HS-27A (cell line): Measurements from ENCODE around the gene MAN1C1.
"Not testable (repeated sequence)": the region's sequence is repeated elsewhere in the genome, so short reads cannot be mapped to it uniquely, and the experiment has no call there.

Experiments used
- DNase-seq: peaks from one replicate; pipeline ENCODE4 v3.0.0-alpha.2; 2012; ENCODE audit warnings: low read depth, missing footprints

The MAN1C1 gene

GRCh38 chr1:25583519-25584370 lies 32.8 kb upstream of the MAN1C1 start:
- DNase-seq, result no peak

GRCh38 chr1:25586181-25586588 lies 30.4 kb upstream of the MAN1C1 start:
- DNase-seq, result no peak

DNA sequence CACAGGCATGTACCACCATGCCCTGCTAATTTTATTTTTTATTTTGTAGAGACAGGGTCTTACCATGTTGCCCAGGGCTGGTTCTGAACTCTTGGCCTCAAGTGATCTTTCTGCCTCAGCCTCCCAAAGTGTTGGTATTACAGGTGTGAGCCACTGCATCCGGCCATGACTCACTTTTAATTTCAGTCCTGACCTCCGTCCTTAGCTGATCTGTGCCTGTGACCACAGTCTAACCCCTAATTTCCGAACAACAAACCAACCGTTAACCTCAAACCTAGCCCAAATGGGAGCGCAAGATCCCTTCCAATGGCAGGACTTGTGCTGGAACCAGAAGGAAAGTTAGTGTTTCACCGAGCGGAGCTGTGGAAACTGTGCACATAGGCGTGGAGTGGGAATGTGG lies 29.3 kb upstream of the MAN1C1 start:
- DNase-seq, result no peak

DNA sequence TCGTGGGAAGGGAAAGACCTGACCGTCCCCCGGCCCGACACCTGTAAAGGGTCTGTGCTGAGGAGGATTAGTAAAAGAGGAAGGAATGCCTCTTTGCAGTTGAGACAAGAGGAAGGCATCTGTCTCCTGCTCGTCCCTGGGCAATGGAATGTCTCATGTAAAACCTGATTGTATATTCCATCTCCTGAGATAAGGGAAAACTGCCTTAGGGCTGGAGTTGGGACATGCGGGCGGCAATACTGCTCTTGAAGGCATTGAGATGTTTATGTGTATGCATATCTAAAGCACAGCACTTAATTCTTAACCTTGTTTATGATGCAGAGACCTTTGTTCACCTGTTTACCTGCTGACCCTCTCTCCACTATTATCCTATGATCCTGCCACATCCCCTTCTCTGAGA lies 28.4 kb upstream of the MAN1C1 start:
- DNase-seq, result not testable (repeated sequence)

DNA sequence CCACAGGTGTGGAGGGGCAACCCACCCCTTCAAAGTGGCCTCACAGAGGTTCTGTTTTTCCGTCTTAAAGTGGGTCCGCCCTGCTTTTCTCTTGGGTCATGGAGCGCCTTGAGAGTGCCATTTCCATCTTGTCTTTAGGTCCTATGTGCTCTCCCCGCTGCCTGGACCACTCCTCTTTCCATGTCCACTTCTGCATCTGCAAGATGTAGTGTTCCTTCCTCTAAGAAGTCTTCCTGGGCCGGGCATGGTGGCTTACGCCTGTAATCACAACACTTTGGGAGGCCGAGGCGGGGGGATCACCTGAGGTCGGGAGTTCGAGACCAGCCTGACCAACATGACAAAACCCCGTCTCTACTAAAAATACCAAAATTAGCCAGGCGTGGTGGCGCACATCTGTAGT lies 27.8 kb upstream of the MAN1C1 start:
- not testable (repeated sequence) for DNase-seq

GRCh38 chr1:25590096-25590824 lies 26.3 kb upstream of the MAN1C1 start:
- DNase-seq, result no peak

DNA sequence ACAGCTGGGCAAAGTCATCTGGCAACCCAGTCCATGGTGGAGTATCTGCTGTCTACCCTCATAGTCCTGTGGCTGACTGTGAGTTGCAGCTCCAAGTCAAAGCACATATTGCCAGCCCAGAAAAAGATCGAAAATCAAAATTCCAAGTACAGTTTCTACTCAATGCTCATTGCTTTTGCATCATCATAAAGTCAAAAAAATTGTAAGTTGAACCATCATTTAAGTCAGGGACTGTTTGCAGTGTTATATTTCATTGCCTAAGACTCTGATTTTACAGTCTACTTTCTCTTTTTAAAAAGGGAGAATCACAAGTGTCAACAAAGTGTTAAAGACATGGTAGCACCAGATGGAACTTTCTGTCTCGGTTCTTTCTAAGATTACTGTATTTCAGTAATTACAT lies 22.7 kb upstream of the MAN1C1 start:
- no peak for DNase-seq

GRCh38 chr1:25594971-25595370 lies 21.6 kb upstream of the MAN1C1 start:
- DNase-seq, result no peak

GRCh38 chr1:25596641-25597040 lies 19.9 kb upstream of the MAN1C1 start:
- not testable (repeated sequence) for DNase-seq

DNA sequence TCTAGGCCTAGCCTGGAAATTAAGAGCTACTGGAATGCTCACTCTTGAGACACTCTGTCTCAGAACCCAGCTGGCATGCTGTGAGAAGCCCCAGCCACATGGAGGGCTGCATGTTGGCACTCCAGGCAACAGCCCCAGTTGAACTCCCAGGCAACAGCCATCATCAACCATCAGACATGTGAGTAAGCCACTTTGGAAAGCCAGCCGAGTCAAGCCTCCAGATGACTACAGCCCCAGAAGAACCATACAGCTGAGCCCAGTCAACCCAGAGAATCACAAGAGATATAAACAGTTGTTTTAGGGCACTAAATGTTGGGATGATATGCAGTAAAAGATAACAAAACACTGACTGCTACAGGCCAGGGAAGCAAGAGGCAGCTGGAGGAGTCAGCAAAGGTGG lies 17.7 kb upstream of the MAN1C1 start:
- DNase-seq, result no peak

GRCh38 chr1:25599969-25600610 lies 16.5 kb upstream of the MAN1C1 start:
- DNase-seq, result no peak

GRCh38 chr1:25600971-25601699 lies 15.5 kb upstream of the MAN1C1 start:
- not testable (repeated sequence) for DNase-seq

DNA sequence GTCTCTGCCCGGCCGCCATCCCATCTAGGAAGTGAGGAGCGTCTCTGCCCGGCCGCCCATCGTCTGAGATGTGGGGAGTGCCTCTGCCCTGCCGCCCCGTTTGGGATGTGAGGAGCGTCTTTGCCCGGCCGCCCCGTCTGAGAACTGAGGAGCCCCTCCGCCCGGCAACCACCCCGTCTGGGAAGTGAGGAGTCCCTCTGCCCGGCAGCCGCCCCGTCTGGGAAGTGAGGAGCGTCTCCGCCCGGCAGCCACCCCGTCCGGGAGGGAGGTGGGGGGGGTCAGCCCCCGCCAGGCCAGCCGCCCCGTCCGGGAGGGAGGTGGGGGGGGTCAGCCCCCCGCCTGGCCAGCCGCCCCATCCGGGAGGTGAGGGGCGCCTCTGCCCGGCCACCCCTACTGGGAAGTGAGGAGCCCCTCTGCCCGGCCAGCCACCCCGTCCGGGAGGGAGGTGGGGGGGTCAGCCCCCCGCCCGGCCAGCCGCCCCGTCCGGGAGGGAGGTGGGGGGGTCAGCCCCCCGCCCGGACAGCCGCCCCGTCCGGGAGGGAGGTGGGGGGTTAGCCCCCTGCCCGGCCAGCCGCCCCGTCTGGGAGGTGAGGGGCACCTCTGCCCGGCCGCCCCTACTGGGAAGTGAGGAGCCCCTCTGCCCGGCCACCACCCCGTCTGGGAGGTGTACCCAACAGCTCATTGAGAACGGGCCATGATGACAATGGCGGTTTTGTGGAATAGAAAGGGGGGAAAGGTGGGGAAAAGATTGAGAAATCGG lies 12.6 kb upstream of the MAN1C1 start:
- DNase-seq, result not testable (repeated sequence)

GRCh38 chr1:25607123-25607522 lies 9.5 kb upstream of the MAN1C1 start:
- DNase-seq, result no peak

DNA sequence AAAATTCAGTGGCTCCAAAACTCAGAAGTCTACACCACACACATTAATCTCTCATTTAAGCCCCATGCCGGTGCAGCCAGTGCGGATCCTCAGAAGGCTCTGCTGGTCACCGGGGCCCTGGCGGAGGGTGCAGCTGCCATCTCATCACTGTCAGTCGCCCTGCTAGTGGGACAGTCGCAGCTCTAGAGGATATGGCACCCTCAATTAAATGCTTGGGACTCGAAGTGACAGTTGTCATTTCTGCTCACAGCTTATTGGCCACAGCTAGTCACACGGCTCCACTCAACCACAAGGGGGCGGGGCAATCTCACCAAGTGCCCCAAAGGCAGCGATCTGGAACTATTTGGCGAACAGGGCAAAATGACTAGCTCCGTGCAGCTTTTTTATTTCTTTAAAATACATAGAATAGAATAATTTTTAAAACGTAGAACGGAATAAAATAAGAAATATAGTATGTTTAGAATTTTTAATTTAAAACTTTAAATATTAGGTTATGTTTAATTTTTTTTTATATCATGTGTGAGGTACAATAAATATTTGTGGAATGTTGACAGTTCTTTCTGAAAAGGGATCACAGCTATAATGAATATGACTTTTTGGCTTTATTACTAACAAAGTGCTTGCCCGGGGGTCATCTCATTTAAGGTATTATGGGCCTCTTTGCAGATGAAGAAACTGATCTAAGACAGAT lies 8.0 kb upstream of the MAN1C1 start:
- DNase-seq, result peak; percentile 38

- DNase-seq, result no peak
Observed at GRCh38 chr1:25609921-25610320, 6.7 kb upstream of the MAN1C1 start.

- no peak for DNase-seq
Observed at GRCh38 chr1:25610822-25611630, 5.6 kb upstream of the MAN1C1 start.

DNA sequence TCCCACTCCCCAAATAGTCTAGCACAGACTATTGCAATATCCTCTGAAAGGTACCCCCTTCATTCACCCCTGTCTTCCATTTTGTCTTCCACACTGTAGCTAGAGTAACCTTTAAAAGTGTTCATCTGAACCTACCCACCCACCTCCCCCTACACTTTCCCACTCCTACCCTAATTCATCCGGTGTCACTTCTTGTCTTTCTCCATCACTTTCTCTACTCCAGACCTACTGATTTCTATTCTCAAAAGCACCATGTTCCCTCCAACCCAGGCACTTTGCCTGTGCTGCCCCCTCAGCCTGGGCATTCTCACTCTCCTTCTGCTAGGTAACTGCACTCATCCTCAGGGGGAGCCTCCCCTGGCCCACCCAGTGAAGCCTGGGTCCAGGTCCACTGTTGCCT lies 4.7 kb upstream of the MAN1C1 start:
- no peak for DNase-seq

DNA sequence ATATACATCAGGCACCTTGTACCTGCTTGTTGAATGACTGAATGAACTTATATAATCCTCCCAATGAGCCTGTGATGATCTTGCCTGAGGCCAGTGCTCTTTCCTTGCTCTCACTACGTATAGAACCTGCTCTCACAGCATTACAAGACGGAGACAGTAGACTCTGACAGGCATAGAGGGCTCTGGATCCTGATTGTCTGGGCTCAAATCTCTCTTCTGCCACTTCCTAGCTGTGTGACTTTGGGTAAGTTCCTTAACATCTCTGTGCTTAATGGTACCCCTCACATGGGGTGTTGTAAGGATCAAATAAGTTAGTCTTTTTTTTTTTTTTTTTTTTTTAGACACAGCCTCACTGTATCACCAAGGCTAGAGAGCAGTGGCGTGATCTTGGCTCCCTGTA lies 4.2 kb upstream of the MAN1C1 start:
- DNase-seq, result no peak

GRCh38 chr1:25613091-25613490 lies 3.5 kb upstream of the MAN1C1 start:
- DNase-seq, result no peak
